K562 treated with DMSO at 1 percent for 48 hours (cell line): ENCODE results near the gene HES6. TPM values are rescaled to one million over a fixed set of nuclear protein-coding genes. Genes with fewer than 3 reads are reported as not detected.

ENCODE experiments used
- total RNA-seq: library from RNA; unstranded; fragments of 300-600 nt; gene quantifications from 2 replicates; pipeline ENCODE4 v1.2.3, GENCODE V29; 2022; ENCODE audit warnings: low replicate concordance; ENCODE audit errors: extremely low read depth

HES6 gene, protein sequence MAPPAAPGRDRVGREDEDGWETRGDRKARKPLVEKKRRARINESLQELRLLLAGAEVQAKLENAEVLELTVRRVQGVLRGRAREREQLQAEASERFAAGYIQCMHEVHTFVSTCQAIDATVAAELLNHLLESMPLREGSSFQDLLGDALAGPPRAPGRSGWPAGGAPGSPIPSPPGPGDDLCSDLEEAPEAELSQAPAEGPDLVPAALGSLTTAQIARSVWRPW
- 377 TPM in 1 of 2 replicates, not detected in the other for total RNA-seq

DNA sequence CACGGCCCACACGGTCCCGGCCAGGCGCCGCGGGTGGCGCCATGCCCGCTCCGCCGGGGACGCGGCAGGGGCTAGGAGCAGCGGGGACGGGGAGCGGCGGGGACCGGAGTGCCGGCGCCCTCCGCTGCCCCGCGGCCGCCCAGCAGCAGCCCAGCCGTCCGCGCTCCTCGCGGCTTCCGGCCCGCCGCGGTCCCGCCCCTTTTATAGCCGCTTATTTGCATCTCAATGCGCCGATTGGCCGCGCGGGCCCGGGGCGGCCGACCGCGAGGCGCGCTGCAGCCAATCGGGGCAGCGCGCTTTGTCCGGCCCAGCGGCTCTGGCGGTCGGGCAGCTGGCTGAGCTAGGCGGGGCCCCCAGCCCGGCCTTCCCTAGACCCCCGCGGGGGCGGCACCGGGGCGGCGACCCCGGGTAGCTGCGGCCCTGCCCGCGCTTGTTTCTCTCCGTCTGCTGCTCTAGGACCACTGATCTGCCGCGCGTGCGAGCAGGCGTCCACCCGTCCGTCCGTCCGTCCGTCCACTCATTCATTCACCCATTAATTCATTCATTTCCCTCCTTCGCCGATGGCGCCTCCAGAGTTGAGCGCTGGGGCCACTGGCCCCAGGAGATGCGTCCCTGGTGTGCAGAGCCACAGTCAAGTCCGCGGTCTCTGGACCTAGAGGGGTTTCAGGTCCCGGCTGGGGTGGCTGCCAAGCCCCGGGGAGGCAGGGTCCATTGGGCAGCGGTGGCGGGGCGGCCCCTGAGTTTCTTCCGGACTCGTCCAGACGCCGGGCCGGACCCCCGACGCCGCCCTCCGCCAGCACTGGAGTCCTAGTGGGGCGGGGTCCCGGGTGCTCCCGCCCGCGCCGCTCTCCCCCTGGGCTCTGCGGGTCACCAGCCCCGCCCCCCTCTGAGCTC is at the start of gene HES6:
Gene HES6 (minus strand): TSS at position 176 of the 894 bp plus-strand sequence. CDS start 133 bp downstream, at position 43.

DNA sequence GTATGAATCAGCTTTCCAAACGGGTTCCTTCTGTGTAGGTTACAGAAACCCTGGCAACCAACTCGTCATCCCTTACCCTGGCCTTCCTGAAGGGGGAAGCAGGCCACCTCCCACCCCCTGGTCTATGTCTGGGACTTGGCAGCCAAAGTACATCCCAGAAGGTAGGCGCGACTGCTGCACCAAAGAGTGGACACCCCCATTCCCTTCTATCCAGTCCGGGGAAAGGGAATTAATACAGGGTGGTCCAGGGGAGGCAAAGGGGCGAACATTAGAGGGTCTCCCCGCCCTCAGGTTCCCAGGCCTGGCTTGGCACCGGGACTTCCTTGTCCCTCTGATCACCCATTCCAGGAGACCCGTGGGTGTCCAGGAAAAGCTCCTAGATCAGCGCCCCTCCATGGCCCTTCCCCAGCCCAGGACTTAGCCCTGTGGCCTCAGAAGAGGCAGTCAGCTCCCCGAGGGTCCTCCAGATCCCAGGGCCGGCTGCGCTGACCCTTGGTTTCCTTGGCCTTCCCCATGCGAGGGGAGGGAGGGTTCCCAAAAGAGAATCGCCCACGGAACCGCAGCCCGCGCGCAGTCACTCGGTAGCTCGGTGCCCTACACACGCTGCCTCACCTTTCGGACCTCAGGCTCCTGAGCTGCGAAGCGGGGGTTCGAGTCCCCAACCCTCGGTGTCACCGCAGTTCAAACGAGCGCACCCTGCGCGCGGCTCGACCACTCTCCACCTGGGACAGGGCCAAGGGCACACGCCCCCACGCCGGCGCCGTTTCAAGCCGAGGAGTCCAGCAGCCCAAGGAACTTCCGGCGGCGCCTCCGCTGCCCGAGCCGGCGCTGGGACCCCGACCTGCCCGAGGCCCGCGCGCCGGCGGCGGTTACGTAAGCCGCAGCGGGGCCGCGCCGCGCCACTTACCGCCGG is 48.2 kb upstream of the HES6 start, which contains the start of gene PER2:
Gene PER2 (minus strand): TSS at position 874 of the 913 bp plus-strand sequence. CDS start 10,674 bp downstream, outside the sequence.

DNA sequence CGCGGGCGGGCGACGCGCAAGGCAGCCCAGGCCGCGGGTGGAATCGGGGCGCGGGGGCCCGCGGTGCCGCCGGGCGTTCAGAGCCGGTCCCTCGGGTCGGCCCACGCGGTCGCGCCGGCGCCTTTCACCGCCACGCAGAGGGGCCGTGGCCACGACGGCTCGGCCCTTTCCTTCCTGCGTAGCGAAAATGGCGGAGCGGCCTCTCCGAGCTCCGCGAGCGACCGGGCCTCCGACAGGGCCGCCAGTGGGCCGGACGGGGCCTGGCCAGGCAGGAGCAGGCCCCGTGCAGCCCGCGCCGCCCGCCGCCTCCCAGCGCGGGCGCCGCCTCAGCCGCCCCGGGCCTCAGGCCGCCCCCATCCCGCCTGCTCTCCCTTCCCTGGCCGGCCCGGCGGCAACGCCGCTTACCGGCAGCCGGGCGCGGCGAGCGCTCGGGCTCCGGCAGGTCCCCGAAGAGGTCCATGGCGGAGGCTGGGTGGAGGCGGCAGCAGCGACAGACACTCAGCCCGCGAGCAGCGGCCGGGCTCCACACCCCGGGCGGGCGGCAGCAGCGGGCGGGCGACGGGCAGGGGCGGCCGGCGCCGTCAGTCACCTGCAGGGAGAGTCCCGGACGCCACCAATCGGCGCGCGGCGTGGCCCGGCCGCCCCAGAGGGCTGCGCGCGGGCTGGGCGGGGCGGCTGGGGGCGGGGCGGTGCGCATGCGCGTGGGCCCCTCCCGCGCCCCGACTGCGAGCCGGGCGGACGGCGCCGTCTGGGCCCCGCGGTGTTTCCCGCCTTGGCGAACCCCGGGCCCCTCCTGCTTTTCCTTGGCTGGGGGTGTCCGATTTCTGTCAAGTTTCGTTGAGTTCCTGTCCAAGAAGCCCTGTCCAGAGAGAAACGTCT is 36.5 kb downstream of the HES6 start, which contains the start of gene ILKAP:
Gene ILKAP (minus strand): TSS at position 602 of the 879 bp plus-strand sequence. CDS start 142 bp downstream, at position 460.

Other genes with a start within 250 kb of the HES6 start
- not detected in 2 replicates for gene SCLY, start 179.0 kb downstream of the HES6 start, total RNA-seq
- gene ESPNL, start 139.7 kb downstream of the HES6 start, total RNA-seq: not detected in 2 replicates
- not detected in 2 replicates for gene KLHL30, start 101.4 kb downstream of the HES6 start, total RNA-seq
- gene ERFE, start 81.1 kb downstream of the HES6 start, total RNA-seq: not detected in 2 replicates
- not detected in 2 replicates for gene ILKAP, start 36.3 kb downstream of the HES6 start, total RNA-seq
- not detected in 2 replicates for gene PER2, start 48.6 kb upstream of the HES6 start, total RNA-seq
- gene TRAF3IP1, start 80.5 kb upstream of the HES6 start, total RNA-seq: not detected in 2 replicates
- not detected in 2 replicates for gene ASB1, start 186.9 kb upstream of the HES6 start, total RNA-seq